GM19238 (cell line): Measurements from ENCODE around the gene SLC16A5.
"Not testable (repeated sequence)": the region's sequence is repeated elsewhere in the genome, so short reads cannot be mapped to it uniquely, and the experiment has no call there.

Source experiments
- DNase-seq: peaks from one replicate; pipeline ENCODE4 v3.0.0; 2011; ENCODE audit warnings: low spot score; ENCODE audit not compliant: insufficient read length

Gene SLC16A5

GRCh38 chr17:75109407-75110233 lies 21.9 kb downstream of the SLC16A5 start, which contains the start of gene ARMC7:
TSS of gene ARMC7 (plus strand) at chr17:75109969. CDS start at chr17:75110289, 320 bp downstream.
- DNase-seq: peak; percentile 95

DNA sequence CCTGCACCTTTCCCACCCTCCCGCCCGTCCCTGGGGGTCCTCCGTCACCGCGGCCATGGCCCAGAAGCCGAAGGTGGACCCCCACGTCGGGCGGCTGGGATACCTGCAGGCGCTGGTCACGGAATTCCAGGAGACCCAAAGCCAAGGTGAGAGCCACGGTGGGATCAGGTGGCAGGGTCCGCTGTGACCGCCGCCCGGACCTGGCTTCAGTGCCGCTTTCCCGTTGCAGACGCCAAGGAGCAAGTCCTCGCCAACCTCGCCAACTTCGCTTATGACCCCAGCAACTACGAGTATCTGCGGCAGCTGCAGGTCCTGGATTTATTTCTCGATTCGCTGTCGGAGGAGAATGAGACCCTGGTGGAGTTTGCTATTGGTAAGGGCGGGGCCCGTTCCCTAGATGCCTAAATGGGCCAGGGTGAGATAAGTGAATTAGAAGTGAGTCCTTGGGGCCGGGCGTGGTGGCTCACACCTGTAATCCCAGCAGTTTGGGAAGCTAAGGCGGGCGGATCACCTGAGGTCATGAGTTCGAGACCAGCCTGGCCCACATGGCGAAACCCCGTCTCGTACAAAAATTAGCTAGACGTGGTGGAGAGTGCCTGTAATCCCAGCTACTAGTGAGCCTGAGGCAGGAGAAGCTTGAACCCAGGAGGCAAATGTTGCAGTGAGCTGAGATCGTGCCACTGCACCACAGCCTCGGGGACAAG lies 22.6 kb downstream of the SLC16A5 start:
- no peak for DNase-seq

- no peak for DNase-seq
Measured at GRCh38 chr17:75111777-75112335, 24.1 kb downstream of the SLC16A5 start.

- DNase-seq: peak; percentile 83
Measured at GRCh38 chr17:75113798-75114551, 26.2 kb downstream of the SLC16A5 start.

DNA sequence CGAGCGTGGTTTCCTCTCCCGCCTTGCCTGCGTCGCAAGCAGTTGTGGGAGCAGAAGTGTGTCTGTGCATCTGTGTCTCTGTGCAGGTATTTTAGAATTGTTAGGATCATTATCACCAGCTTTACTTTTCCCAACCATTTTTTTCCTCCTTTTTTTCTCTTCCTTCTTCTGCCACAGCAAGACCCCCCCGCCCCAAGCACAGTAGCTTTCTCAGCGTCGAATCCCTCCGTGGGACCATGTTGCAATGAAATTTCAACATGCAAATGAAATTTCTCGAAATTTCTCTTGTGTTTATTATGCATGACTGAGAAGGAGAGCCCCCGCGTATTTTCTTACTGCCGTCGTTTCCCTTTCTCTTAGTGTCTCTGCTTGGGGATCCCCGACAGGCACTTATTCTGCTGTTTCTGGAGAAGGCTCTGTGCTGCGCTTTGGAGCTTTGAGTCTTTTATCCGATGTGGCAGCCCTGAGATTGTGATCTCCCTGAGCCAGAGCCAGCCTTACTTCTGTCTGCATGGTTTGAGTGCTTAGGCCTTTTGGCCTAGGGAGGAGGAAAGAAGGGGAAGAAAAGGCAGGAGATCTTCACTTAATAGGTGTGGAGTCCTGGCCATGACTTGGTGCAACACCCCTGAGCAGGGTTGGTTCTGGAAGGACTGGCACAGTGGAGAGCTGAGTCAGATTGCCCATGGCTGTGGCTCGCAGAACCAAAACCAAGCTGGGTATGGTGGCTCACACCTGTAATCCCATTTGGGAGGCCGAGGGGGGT lies 27.0 kb downstream of the SLC16A5 start:
- DNase-seq: peak; percentile 39

GRCh38 chr17:75115555-75115954 lies 27.8 kb downstream of the SLC16A5 start:
- no peak for DNase-seq

DNA sequence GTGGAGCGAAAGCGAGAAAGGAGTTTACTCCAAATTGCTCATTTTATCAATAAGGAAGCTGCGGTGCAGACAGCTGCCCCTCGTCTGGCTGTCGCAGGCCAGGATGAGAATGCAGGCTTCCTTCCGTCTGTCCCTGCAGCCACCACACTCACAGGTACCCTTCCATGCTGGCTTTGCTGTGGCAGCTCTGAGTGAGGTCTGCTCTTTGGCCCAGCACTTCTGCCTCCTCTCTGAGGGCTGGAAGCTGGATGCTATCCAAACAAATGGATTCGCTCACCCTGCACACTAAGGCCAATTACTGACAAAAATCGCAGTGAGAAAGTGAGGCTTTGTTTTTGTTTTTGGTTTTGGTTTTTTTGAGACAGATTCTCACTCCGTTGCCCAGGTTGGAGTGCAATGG lies 29.0 kb downstream of the SLC16A5 start:
- DNase-seq: no peak

- DNase-seq: no peak
Measured at GRCh38 chr17:75118307-75118706, 30.6 kb downstream of the SLC16A5 start.

- no peak for DNase-seq
Measured at GRCh38 chr17:75124041-75124818, 36.5 kb downstream of the SLC16A5 start.

DNA sequence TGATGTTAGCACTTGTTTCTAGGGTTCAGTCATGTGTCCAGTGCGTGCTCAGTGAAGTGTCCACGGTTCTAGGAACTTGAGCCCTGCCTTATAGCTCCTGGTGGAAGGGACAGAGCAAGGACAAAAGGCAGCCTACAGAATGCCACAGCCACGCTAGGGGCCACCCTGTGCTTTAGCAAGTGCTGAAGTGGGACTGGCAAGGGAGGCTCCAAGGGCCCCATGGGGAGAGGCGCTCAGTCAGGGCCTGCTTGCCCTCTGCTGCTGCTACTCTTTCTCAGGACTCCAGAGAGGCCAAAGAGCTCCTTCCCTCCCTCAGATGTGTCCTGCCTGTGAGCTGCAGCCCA lies 37.0 kb downstream of the SLC16A5 start:
- DNase-seq: no peak

DNA sequence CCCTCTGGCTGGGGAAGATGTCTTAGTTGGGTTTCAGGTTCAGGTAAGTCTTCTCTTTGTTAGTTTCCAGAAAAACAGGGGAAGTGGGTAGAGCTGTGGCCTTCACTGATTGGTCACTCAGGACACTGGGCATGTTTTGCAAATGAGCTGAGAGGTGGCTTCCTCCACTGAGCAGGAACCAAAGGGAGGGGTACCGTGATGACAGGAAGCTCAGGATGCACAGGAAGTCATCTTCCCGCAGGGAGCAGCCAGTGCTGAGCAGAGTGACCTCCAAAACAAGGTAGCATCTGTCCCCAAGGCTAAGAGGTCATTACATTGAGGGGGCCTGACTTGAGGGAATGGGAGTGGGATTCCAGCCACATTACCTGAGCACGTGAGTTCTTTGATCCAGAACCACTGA lies 38.2 kb downstream of the SLC16A5 start:
- no peak for DNase-seq

DNA sequence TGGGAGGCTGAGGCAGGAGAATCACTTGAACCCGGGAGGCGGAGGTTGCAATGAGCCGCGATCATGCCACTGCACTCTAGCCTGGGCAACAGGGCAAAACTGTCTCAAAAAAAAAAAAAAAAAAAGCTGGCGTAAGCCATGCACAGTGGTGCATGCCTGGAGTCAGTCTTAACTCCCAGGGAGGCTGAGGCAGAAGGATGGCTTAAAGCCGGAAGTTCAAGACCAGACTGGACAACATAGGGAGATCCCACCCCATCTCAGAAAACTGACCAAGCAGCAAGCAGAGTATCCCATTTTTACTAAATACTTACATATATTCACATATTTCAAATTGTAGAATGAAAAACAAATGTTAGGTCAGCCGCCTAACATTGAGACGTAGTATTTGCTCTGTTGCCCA lies 39.2 kb downstream of the SLC16A5 start:
- no peak for DNase-seq

DNA sequence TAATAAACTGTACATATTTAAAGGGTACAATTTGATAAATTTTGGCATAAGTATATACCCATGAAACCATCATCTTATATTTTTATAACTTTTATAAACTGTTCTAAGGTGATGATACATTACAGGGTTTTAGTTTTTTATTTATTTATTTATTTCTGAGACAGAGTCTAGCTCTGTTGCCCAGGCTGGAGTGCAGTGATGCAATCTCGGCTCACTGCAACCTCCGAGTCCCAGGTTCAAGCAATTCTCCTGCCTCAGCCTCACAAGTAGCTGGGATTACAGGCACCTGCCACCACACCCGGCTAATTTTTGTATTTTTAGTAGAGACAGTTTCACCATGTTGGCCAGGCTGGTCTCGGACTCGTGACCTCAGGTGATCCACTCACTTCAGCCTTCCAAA lies 40.2 kb downstream of the SLC16A5 start:
- DNase-seq: not testable (repeated sequence)

DNA sequence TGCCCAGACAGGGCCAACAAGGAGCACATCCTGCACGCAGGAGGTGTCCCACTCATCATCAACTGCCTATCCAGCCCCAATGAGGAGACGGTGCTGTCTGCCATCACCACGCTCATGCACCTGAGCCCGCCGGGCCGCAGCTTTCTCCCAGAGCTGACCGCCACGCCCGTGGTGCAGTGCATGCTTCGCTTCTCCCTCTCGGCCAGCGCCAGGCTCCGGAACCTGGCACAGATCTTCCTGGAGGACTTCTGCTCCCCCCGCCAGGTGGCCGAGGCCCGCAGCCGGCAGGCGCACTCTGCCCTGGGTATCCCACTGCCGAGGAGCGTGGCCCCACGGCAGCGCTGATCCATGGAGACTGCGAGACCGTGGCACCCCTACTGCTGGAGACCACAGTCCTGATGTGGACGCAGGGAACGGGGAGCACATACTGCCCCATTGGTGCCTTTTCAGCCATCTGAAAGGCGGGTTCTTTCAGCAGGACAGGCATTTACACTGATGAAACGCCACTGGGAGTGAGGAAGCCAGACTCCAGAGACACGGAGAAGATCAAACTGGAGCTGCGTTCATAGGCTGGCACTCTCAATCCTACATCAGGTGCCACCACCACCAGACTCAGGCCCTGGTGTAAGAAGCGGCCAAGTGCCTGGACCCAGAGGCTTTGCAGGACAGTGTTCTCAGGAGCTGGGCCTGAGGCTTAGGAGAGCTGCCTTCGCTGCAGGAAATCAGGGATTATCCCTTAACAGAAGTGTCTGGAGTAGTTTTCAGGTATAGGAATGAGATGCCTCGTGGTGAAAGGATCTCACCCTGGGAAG lies 41.1 kb downstream of the SLC16A5 start:
- DNase-seq: no peak

- no peak for DNase-seq
Measured at GRCh38 chr17:75129576-75129975, 41.8 kb downstream of the SLC16A5 start.

DNA sequence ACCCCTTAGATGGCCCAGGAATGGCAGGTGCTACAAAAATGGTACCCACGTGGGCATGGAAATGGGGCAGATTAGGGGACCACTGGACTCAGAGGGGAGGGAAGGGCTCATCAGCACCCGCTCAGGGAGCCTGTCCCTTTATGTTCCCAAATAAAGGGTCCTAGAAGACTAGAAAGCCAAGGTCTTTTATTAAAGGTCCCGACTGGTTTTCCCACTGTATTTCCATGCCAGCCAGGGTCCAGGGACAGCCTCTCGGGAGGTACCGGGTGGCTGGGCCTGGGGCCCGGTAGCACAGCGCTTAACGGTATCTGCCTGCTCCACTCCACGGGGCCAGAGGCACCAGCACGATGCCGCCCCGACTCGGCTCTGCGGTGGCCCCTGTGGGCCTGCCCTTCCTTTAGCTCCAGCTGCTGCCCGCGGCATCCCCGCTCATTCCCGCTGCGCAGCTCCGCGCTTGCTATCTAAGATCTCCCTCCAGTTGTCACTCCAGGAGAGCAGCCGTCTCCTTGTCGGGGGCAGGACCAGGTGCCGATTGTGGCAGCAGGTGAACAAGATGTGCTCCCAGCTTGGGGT lies 42.4 kb downstream of the SLC16A5 start:
- DNase-seq: no peak

DNA sequence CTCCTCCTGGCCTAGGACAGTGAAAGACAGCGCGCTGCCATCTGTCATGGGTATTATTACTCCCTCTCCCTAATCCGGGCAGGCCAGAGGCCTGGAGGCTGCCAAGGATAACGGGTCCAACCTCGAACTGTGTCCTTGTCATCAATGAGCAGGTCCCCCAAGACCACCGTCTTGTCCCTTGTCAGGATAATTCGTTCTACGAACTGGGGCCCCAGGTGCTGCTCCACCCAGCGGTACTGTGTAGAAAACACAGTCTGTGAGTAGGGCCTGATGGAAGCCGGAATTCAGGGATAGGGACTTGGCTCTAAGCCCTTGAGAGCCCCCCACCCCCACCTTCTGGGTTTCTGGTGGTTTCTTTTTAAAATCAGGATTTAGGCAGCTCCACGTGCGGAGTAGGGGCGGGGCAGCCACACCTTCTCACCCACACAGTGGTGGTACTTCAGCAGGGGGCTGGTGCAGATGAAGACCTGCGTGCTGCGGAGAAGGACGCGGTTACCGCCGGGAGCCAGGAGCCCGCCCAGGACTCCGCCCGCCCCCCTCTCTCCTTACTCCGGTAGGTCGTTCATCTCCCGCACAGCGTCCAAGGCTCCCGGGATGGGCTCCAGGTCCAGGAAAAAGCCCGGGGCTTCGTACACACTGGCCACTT lies 43.0 kb downstream of the SLC16A5 start:
- DNase-seq: no peak

- peak; percentile 90 for DNase-seq
Measured at GRCh38 chr17:75131278-75132017, 43.7 kb downstream of the SLC16A5 start, which contains the start of gene NT5C. TSS of gene NT5C (minus strand) at chr17:75131742. CDS start at chr17:75131707, 35 bp downstream.
